H9 (cell line): Measurements from ENCODE around the gene GPR156. TPM values are rescaled to one million over a fixed set of nuclear protein-coding genes. Genes with fewer than 3 reads are reported as not detected.

Source experiments
- DNase-seq: peaks from one replicate; pipeline ENCODE4 v3.0.0-alpha.2; 2017
- H2AFZ ChIP-seq: one replicate; pipeline ENCODE4 v1.6.1; 2013; ENCODE audit warnings: mild to moderate bottlenecking, low read length, control low read depth, moderate library complexity
- H2AK5ac ChIP-seq: 2 replicates; pipeline ENCODE4 v1.6.1; 2013; ENCODE audit warnings: low read length, control low read depth, mixed read lengths; ENCODE audit not compliant: insufficient read length
- H2BK120ac ChIP-seq: one replicate; pipeline ENCODE4 v1.6.1; 2013; ENCODE audit warnings: low read depth, mild to moderate bottlenecking, low read length, control low read depth, inconsistent platforms; ENCODE audit not compliant: poor library complexity, severe bottlenecking
- H2BK12ac ChIP-seq: 2 replicates; pipeline ENCODE4 v1.6.1; 2013; ENCODE audit warnings: low read length, control low read depth, mixed read lengths, low read depth; ENCODE audit not compliant: insufficient read length
- H2BK15ac ChIP-seq: 2 replicates; pipeline ENCODE4 v1.6.1; 2013; ENCODE audit warnings: low read depth, low read length, control low read depth
- H2BK20ac ChIP-seq: one replicate; pipeline ENCODE4 v1.6.1; 2013; ENCODE audit warnings: low read depth, mild to moderate bottlenecking, low read length, control low read depth, inconsistent platforms; ENCODE audit not compliant: poor library complexity, severe bottlenecking
- H2BK5ac ChIP-seq: 2 replicates; pipeline ENCODE4 v1.6.1; 2013; ENCODE audit warnings: low read length, control low read depth, mixed read lengths; ENCODE audit not compliant: insufficient read length
- H3K14ac ChIP-seq: 2 replicates; pipeline ENCODE4 v1.6.1; 2013; ENCODE audit warnings: low read length, control low read depth; ENCODE audit not compliant: insufficient read depth
- H3K18ac ChIP-seq: 2 replicates; pipeline ENCODE4 v1.6.1; 2013; ENCODE audit warnings: low read depth, mild to moderate bottlenecking, mixed read lengths, low read length, control low read depth; ENCODE audit not compliant: insufficient read length
- H3K23ac ChIP-seq: 2 replicates; pipeline ENCODE4 v1.6.1; 2013; ENCODE audit warnings: low read length, control low read depth, mixed read lengths, low read depth; ENCODE audit not compliant: insufficient read length
- H3K23me2 ChIP-seq: 2 replicates; pipeline ENCODE4 v1.6.1; 2013; ENCODE audit warnings: low read depth, mild to moderate bottlenecking, mixed read lengths, low read length, control low read depth; ENCODE audit not compliant: insufficient read length, poor library complexity, severe bottlenecking
- H3K27ac ChIP-seq: 2 replicates; pipeline ENCODE4 v1.5.1; 2013; ENCODE audit warnings: low read length, control low read depth, mixed read lengths, low read depth; ENCODE audit not compliant: insufficient read length
- H3K27me3 ChIP-seq: 2 replicates; pipeline ENCODE4 v1.6.1; 2013; ENCODE audit warnings: low read length, control low read depth, inconsistent platforms; ENCODE audit not compliant: insufficient read depth
- H3K4ac ChIP-seq: 2 replicates; pipeline ENCODE4 v1.6.1; 2013; ENCODE audit warnings: low read depth, mild to moderate bottlenecking, control low read depth, inconsistent platforms, low read length, moderate library complexity
- H3K4me1 ChIP-seq: 2 replicates; pipeline ENCODE4 v1.6.1; 2013; ENCODE audit warnings: low read length, control low read depth, inconsistent platforms; ENCODE audit not compliant: insufficient read depth
- H3K4me2 ChIP-seq: 2 replicates; pipeline ENCODE4 v1.6.1; 2013; ENCODE audit warnings: low read length, control low read depth, mixed read lengths; ENCODE audit not compliant: insufficient read length, insufficient read depth
- H3K56ac ChIP-seq: 2 replicates; pipeline ENCODE4 v1.6.1; 2013; ENCODE audit warnings: low read depth, mild to moderate bottlenecking, mixed read lengths, low read length, control low read depth; ENCODE audit not compliant: insufficient read length
- H3K79me1 ChIP-seq: 2 replicates; pipeline ENCODE4 v1.6.1; 2013; ENCODE audit warnings: low read depth, mild to moderate bottlenecking, moderate library complexity, low read length, control low read depth, inconsistent platforms; ENCODE audit not compliant: insufficient read depth, poor library complexity, severe bottlenecking
- H3K79me2 ChIP-seq: 2 replicates; pipeline ENCODE4 v1.6.1; 2013; ENCODE audit warnings: low read length, control low read depth, inconsistent platforms; ENCODE audit not compliant: insufficient read depth
- H3K9ac ChIP-seq: 2 replicates; pipeline ENCODE4 v1.6.1; 2013; ENCODE audit warnings: low read length, control low read depth, mixed read lengths; ENCODE audit not compliant: insufficient read length; ENCODE audit errors: extremely low read depth
- H3K9me3 ChIP-seq: one replicate; pipeline ENCODE4 v1.6.1; 2013; ENCODE audit warnings: low read depth, low read length, inconsistent platforms; ENCODE audit not compliant: control insufficient read depth
- H3T11ph ChIP-seq: one replicate; pipeline ENCODE4 v1.6.1; 2013; ENCODE audit warnings: mild to moderate bottlenecking, low read length, control low read depth, inconsistent platforms
- H4K20me1 ChIP-seq: one replicate; pipeline ENCODE4 v1.6.1; 2013; ENCODE audit not compliant: control insufficient read depth, insufficient read length, insufficient read depth
- H4K5ac ChIP-seq: 2 replicates; pipeline ENCODE4 v1.6.1; 2013; ENCODE audit warnings: low read depth, mild to moderate bottlenecking, mixed read lengths, low read length, control low read depth; ENCODE audit not compliant: insufficient read length
- H4K8ac ChIP-seq: replicated peaks from 2 replicates; pipeline ENCODE4 v1.6.1; 2013; ENCODE audit warnings: low read length, control low read depth, mixed read lengths, low read depth; ENCODE audit not compliant: insufficient read length
- H4K91ac ChIP-seq: 2 replicates; pipeline ENCODE4 v1.6.1; 2013; ENCODE audit warnings: low read depth, mild to moderate bottlenecking, moderate library complexity, mixed read lengths, low read length, control low read depth; ENCODE audit not compliant: insufficient read length
- H3K27ac Mint-ChIP-seq, 3 experiments: 2 replicates in 2 of 3; 3 replicates in 1 of 3; pipeline ENCODE4 v1.8.0; 2020 to 2021; ENCODE audit warnings: mixed read lengths in 3 of 3, mild to moderate bottlenecking in 1 of 3, moderate library complexity in 1 of 3
- H3K27me3 Mint-ChIP-seq: 2 replicates; pipeline ENCODE4 v1.8.0; 2021; ENCODE audit warnings: low read depth, mild to moderate bottlenecking, moderate library complexity, mixed read lengths
- H3K36me3 Mint-ChIP-seq, 3 experiments: 2 replicates in 2 of 3; 3 replicates in 1 of 3; pipeline ENCODE4 v1.8.0; 2020 to 2021; ENCODE audit warnings: low read depth in 3 of 3, mixed read lengths in 3 of 3; ENCODE audit not compliant: insufficient read depth in 1 of 3
- H3K4me1 Mint-ChIP-seq, 2 experiments: 2 replicates each; pipeline ENCODE4 v1.8.0; 2020; ENCODE audit warnings: mixed read lengths in 2 of 2
- H3K4me3 Mint-ChIP-seq, 2 experiments: 2 replicates in 1 of 2; 3 replicates in 1 of 2; pipeline ENCODE4 v1.8.0; 2020 to 2021; ENCODE audit warnings: mild to moderate bottlenecking in 2 of 2, mixed read lengths in 2 of 2, moderate library complexity in 1 of 2
- H3K9me3 Mint-ChIP-seq, 2 experiments: 2 replicates in 1 of 2; 3 replicates in 1 of 2; pipeline ENCODE4 v1.8.0; 2020; ENCODE audit warnings: mild to moderate bottlenecking in 2 of 2, mixed read lengths in 2 of 2, moderate library complexity in 1 of 2
- WGBS: extraction: QIAGEN DNeasy Blood & Tissue Kit; methylation state at CpG from one replicate; pipeline ENCODE4 v1.1.7; 2013; ENCODE audit warnings: missing lambda C conversion rate, low lambda C conversion rate, mixed read lengths; ENCODE audit not compliant: insufficient read length; ENCODE audit errors: extremely low coverage; 5-methylcytosine and 5-hydroxymethylcytosine counted together
- total RNA-seq: library from RNA; stranded (reverse); gene quantifications from 2 replicates; pipeline ENCODE4 v1.2.1, GENCODE V29; 2021
- TF ChIP-seq, protein P1 (sequence below): fragments of 200-600 bp; sonication (generic); conservative IDR thresholded peaks from 3 replicates; pipeline ENCODE4 v1.8.0; 2021; ENCODE audit warnings: antibody characterized with exemption, mild to moderate bottlenecking

GPR156 gene
- total RNA-seq, 1 experiment from 2014 or later: 1.8 TPM

DNA sequence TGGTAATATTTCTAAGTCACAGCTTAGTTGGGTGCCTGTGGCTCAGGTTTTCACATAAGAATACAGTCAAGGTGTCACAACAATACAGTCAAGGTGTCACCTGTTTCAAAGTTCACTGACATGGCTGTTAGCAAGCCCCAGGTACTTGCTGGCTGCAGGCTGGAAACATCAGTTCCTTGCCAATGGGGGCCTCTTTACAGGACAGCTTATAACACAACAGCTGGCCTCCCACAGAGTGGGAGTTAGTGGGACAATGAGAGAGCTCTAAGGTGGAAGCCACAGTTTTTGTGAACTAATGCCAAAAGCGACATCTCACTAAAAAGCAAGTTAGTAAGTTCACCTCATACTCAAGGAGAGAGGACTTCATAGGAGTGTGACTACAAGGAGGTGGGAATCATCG lies 45.4 kb downstream of the GPR156 start:
- no peak overlapping the region for H2BK5ac ChIP-seq
- H3K27me3 Mint-ChIP-seq: no peaks in the 10 kb centered on the region; the same call in none of the 2 replicates
- H2AK5ac ChIP-seq: no peak overlapping the region
- H3K56ac ChIP-seq: no peak overlapping the region
- H3T11ph ChIP-seq: no peak overlapping the region
- peaks cover 0 to under 1% of the 10 kb centered on the region in 2 experiments; a peak in 1 of 5 replicates for H3K9me3 Mint-ChIP-seq
- no peaks in the 10 kb centered on the region for H3K4me1 ChIP-seq
- peaks cover 5 to 8% of the 10 kb centered on the region in 2 experiments; a peak in 3 of 4 replicates for H3K4me1 Mint-ChIP-seq
- no peak overlapping the region for H4K5ac ChIP-seq
- H3K9ac ChIP-seq: no peak overlapping the region
- H3K4ac ChIP-seq: no peak overlapping the region
- H2AFZ ChIP-seq: no peak overlapping the region
- H2BK15ac ChIP-seq: no peak overlapping the region
- H3K79me2 ChIP-seq: no peaks in the 10 kb centered on the region
- no peak overlapping the region for H4K91ac ChIP-seq
- no CpG with 5 or more reads among the region's 2 CpGs for WGBS
- H2BK20ac ChIP-seq: no peak overlapping the region
- H3K79me1 ChIP-seq: no peaks in the 10 kb centered on the region
- H4K20me1 ChIP-seq: no peaks in the 10 kb centered on the region
- H3K9me3 ChIP-seq: no peaks in the 10 kb centered on the region
- H3K4me3 Mint-ChIP-seq: no peak overlapping the region
- no peak overlapping the region for H3K27ac Mint-ChIP-seq
- H3K4me2 ChIP-seq: no peak overlapping the region
- no peak for DNase-seq
- no peak overlapping the region for H3K14ac ChIP-seq
- H3K18ac ChIP-seq: no peak overlapping the region
- TF ChIP-seq, protein P1, sequence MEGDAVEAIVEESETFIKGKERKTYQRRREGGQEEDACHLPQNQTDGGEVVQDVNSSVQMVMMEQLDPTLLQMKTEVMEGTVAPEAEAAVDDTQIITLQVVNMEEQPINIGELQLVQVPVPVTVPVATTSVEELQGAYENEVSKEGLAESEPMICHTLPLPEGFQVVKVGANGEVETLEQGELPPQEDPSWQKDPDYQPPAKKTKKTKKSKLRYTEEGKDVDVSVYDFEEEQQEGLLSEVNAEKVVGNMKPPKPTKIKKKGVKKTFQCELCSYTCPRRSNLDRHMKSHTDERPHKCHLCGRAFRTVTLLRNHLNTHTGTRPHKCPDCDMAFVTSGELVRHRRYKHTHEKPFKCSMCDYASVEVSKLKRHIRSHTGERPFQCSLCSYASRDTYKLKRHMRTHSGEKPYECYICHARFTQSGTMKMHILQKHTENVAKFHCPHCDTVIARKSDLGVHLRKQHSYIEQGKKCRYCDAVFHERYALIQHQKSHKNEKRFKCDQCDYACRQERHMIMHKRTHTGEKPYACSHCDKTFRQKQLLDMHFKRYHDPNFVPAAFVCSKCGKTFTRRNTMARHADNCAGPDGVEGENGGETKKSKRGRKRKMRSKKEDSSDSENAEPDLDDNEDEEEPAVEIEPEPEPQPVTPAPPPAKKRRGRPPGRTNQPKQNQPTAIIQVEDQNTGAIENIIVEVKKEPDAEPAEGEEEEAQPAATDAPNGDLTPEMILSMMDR: no peak
- H2BK120ac ChIP-seq: no peak overlapping the region
- H3K23me2 ChIP-seq: no peaks in the 10 kb centered on the region
- no peak overlapping the region for H4K8ac ChIP-seq
- no peak overlapping the region for H3K23ac ChIP-seq
- H3K27ac ChIP-seq: no peak overlapping the region
- H3K36me3 Mint-ChIP-seq: no peaks in the 10 kb centered on the region
- no peak overlapping the region for H2BK12ac ChIP-seq
- no peaks in the 10 kb centered on the region for H3K27me3 ChIP-seq
